Sigmoid colon (tissue), 7 donors: ENCODE results near the gene SESN1. TPM values are rescaled to one million over a fixed set of nuclear protein-coding genes. Genes with fewer than 3 reads are reported as not detected.

ENCODE experiments used
- DNase-seq: peaks from one replicate; pipeline ENCODE4 v3.0.0-alpha.2; 2019
- H3K27ac ChIP-seq, 4 donors: fragments of 200-600 bp; sonication (generic); one replicate each; pipeline ENCODE4 v1.5.1; 2016 to 2019; ENCODE audit warnings: mild to moderate bottlenecking in 1 of 4
- H3K27me3 ChIP-seq, 3 donors: fragments of 200-600 bp; sonication (generic); one replicate each; pipeline ENCODE4 v1.5.1; 2019; ENCODE audit warnings: mild to moderate bottlenecking in 1 of 3
- H3K36me3 ChIP-seq, 4 donors: fragments of 200-600 bp; sonication (generic); one replicate each; pipeline ENCODE4 v1.5.1; 2016 to 2019
- H3K4me1 ChIP-seq, 4 donors: fragments of 200-600 bp; sonication (generic); one replicate each; pipeline ENCODE4 v1.5.1; 2017 to 2019
- H3K4me3 ChIP-seq, 4 donors: fragments of 200-600 bp; sonication (generic); one replicate each; pipeline ENCODE4 v1.5.1; 2017 to 2019; ENCODE audit warnings: mild to moderate bottlenecking in 2 of 4, moderate library complexity in 1 of 4
- H3K9me3 ChIP-seq, 4 donors: fragments of 200-600 bp in 3 of 4; sonication (generic) in 3 of 4; one replicate each; pipeline versions ENCODE4 v1.5.1 to v1.6.1; 2013 to 2019
- EP300 ChIP-seq, 4 donors: sonication (generic); formaldehyde crosslinking; IDR thresholded peaks; one replicate each; pipeline ENCODE4 v1.6.1; 2017; ENCODE audit warnings: antibody characterized with exemption in 4 of 4
- POLR2A ChIP-seq, 2 donors: fragments of 450-650 bp; IDR thresholded peaks; one replicate each; pipeline ENCODE4 v1.6.1; 2016; ENCODE audit warnings: antibody characterized with exemption in 2 of 2, mild to moderate bottlenecking in 2 of 2, moderate library complexity in 2 of 2
- POLR2AphosphoS5 ChIP-seq, 4 donors: sonication (generic); formaldehyde crosslinking; IDR thresholded peaks; one replicate each; pipeline ENCODE4 v1.6.1; 2017; ENCODE audit warnings: antibody characterized with exemption in 4 of 4
- WGBS, 2 donors: extraction: QIAGEN DNeasy Blood & Tissue Kit; methylation state at CpG; one replicate each; pipeline ENCODE4 v1.1.7; 2013; 5-methylcytosine and 5-hydroxymethylcytosine counted together
- intact Hi-C: fragments of 100-400 bp; cut with DNase I; formaldehyde crosslinking; loops from one replicate; pipeline ENCODE4 v1.15.1; 2023
- polyA plus RNA-seq, 3 donors: library from polyadenylated mRNA; stranded (reverse); fragments of 200-250 nt; gene quantifications; one replicate each; pipeline ENCODE4 v1.2.3, GENCODE V29; 2013
- total RNA-seq, 4 donors: library from RNA; depleted of rRNA; stranded (reverse); fragments of >200 nt; gene quantifications; one replicate each; pipeline ENCODE4 v1.1.0, GENCODE V29; 2016
- TF ChIP-seq, protein P1 (sequence below), 4 experiments: fragments of 450-650 bp in 3 of 4; fragments of 200-600 bp in 1 of 4; IDR thresholded peaks; one replicate each; pipeline ENCODE4 v1.5.1; 2016 to 2019; ENCODE audit warnings: antibody characterized with exemption in 4 of 4, mild to moderate bottlenecking in 3 of 4, moderate library complexity in 2 of 4
- donor health status: healthy with polysubstance abuse.
- donor health status: Bipolar disorder and iron deficiency.
- donor health status: healthy.

The SESN1 gene
- total and polyA plus RNA-seq, 7 donors, result 18.3 to 144 (median 63.0) TPM

DNA sequence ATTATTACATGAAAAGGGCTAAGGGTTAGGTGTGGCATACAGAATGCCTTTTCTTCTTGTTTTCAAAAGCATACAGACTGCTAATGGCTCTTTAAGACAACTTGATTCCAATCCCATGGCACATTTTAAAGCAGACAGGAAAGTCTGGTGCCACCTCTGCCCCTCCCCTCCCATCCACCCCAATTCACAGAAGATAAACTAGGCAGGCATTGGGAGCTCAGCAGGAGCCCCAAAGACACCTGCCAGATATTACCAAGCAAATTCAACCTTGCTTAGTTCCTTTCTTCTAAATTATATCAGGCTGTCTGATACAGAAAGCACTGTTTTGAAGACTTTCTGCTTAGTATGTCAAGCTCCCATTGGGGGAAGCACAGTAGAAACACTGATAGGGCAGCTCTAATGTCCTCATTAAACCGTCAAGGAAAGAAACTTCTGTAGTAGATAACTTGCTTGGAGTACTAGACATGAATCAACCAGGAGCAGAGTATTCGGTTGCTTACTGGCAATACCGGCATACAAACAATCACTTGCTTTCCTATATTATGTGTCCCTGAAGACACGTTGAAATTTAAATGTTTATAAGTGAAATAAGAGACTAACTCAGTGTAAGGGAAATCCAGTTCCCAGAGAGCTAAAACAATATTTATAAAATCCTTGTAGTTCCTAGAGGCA lies 13.0 kb downstream of the SESN1 start:
- Histone ChIP-seq H3K36me3 (no peaks in the 10 kb centered on the region), H3K27me3 (no peaks in the 10 kb centered on the region), H3K9me3 (no peaks in the 10 kb centered on the region), H3K4me3 (no peak overlapping the region), H3K27ac (peak overlapping the region; percentile 7 to 84 (median 56)), H3K4me1 (peaks cover 0 to 61% (median 45%) of the 10 kb centered on the region in 4 donors)
- DNase-seq, result no peak
- intact Hi-C loops, result no loop called here
- 87% methylated on average over 4 of the region's 4 CpGs for WGBS, 2 donors
- TF ChIP-seq POLR2A (IDR thresholded peaks at IDR 0.05) (no peak), EP300 (IDR thresholded peaks at IDR 0.05) (no peak), POLR2AphosphoS5 (IDR thresholded peaks at IDR 0.05) (no peak)
- TF ChIP-seq, protein P1, sequence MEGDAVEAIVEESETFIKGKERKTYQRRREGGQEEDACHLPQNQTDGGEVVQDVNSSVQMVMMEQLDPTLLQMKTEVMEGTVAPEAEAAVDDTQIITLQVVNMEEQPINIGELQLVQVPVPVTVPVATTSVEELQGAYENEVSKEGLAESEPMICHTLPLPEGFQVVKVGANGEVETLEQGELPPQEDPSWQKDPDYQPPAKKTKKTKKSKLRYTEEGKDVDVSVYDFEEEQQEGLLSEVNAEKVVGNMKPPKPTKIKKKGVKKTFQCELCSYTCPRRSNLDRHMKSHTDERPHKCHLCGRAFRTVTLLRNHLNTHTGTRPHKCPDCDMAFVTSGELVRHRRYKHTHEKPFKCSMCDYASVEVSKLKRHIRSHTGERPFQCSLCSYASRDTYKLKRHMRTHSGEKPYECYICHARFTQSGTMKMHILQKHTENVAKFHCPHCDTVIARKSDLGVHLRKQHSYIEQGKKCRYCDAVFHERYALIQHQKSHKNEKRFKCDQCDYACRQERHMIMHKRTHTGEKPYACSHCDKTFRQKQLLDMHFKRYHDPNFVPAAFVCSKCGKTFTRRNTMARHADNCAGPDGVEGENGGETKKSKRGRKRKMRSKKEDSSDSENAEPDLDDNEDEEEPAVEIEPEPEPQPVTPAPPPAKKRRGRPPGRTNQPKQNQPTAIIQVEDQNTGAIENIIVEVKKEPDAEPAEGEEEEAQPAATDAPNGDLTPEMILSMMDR (IDR thresholded peaks at IDR 0.05), result no peak

DNA sequence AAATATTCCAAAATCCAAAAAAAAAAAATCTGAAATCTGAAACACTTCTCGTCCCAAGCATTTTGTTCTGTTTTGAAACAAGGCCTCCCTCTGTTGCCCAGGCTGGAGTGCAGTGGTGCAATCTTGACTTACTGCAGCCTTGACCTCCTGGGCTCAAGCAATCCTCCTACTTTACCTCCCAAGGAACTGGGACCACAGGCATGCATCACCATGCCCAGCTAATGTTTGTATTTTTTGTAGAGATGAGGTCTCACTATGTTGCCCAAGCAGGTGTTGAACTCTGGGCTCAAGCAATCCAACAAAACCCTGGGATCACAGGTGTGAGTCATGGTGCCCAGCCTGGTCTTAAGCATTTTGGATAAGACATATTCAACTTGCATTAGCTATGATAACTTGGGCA lies 13.6 kb downstream of the SESN1 start:
- H3K4me1 ChIP-seq, result peaks cover 0 to 66% (median 50%) of the 10 kb centered on the region in 4 donors
- no peak for TF ChIP-seq POLR2A (IDR thresholded peaks at IDR 0.05)
- no peak for TF ChIP-seq POLR2AphosphoS5 (IDR thresholded peaks at IDR 0.05)
- TF ChIP-seq, protein P1 (IDR thresholded peaks at IDR 0.05), result no peak
- no peak for TF ChIP-seq EP300 (IDR thresholded peaks at IDR 0.05)
- peak overlapping the region in 3 of 4 donors; percentile 76 to 84 (median 80) for H3K27ac ChIP-seq
- no peaks in the 10 kb centered on the region for H3K9me3 ChIP-seq
- H3K36me3 ChIP-seq, result no peaks in the 10 kb centered on the region
- intact Hi-C loops, result no loop called here
- no peaks in the 10 kb centered on the region for H3K27me3 ChIP-seq
- no peak overlapping the region for H3K4me3 ChIP-seq
- DNase-seq, result no peak
- WGBS, 2 donors, result 58 to 60% methylated on average over 1 of the region's 1 CpG

DNA sequence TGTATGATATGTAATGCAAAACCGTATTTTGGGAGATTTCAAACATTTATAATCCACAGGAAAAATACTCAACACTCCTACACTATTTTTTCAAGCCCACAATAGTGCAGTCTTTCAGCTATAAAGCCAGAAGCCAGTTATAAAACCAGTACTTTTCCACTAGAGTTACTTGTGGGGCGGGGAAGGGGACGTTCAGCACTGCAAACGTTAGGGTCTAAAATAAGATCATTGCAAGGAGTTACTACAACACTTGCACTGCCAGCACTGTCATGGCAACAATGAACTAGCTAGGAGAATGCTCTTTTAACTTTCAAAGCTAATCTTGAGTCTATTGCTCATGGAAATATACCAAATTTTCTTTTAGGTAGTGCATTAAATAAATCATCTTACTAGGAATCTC lies 14.7 kb downstream of the SESN1 start:
- H3K9me3 ChIP-seq, result no peaks in the 10 kb centered on the region
- intact Hi-C loops, result loop anchor here (5.0 to 10.0 kb wide), 2 partner anchors 295 to 523 kb away; no protein-coding TSS in a partner anchor

DNA sequence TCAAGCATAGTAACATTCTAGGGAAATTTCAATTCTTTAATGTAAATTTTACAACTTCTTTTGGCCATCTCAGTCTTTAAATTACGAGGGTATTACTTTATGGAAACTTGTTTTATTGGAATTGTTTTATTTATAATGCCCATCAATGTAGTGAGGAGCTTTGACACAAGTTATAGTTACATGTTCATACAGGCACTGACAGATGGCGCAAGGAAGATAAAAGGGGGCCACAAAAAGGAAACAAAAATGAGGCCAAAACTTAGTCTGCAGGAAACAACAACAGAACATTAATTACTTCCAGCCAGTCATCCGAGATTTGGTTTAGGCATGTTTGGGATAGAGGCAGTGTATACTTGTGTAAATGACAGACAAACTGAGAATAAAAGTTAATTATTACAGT lies 18.3 kb downstream of the SESN1 start:
- H3K27ac ChIP-seq, result no peak overlapping the region
- no peaks in the 10 kb centered on the region for H3K9me3 ChIP-seq
- TF ChIP-seq EP300 (IDR thresholded peaks at IDR 0.05), result no peak
- TF ChIP-seq, protein P1 (IDR thresholded peaks at IDR 0.05), result no peak
- TF ChIP-seq POLR2AphosphoS5 (IDR thresholded peaks at IDR 0.05), result no peak
- TF ChIP-seq POLR2A (IDR thresholded peaks at IDR 0.05), result no peak
- 46 to 56% methylated on average over 3 of the region's 3 CpGs for WGBS, 2 donors
- H3K4me1 ChIP-seq, result peaks cover 0 to 73% (median 42%) of the 10 kb centered on the region in 4 donors
- H3K27me3 ChIP-seq, result no peaks in the 10 kb centered on the region
- intact Hi-C loops, result loop anchor here (5.0 to 10.0 kb wide), 2 partner anchors 292 to 519 kb away; no protein-coding TSS in a partner anchor
- DNase-seq, result no peak
- no peaks in the 10 kb centered on the region for H3K36me3 ChIP-seq
- H3K4me3 ChIP-seq, result no peak overlapping the region

More for the DNA sequence above, 14.7 kb downstream of the SESN1 start:
- H3K27me3 ChIP-seq, result no peaks in the 10 kb centered on the region
- WGBS, 2 donors, result 39 to 46% methylated on average over 4 of the region's 4 CpGs
- peak overlapping the region in 1 of 4 donors; percentile 14 for H3K4me3 ChIP-seq
- TF ChIP-seq, protein P1 (IDR thresholded peaks at IDR 0.05), result no peak
- TF ChIP-seq POLR2AphosphoS5 (IDR thresholded peaks at IDR 0.05) (peak in 1 of 4 donors; percentile 56), EP300 (IDR thresholded peaks at IDR 0.05) (peak in 2 of 4 donors; percentile 28 to 43), POLR2A (IDR thresholded peaks at IDR 0.05) (no peak)
- H3K27ac ChIP-seq, result peak overlapping the region; percentile 64 to 84 (median 78)
- peaks cover 0 to 71% (median 54%) of the 10 kb centered on the region in 4 donors for H3K4me1 ChIP-seq
- DNase-seq, result peak; percentile 90
- no peaks in the 10 kb centered on the region for H3K36me3 ChIP-seq
